ENCODE measurements around the gene UBE2L5.

- no peak for TF ChIP-seq POLR2AphosphoS5 (IDR thresholded peaks at IDR 0.05)
- TF ChIP-seq POLR2A (IDR thresholded peaks at IDR 0.05), result no peak
- TF ChIP-seq CTCF (IDR thresholded peaks at IDR 0.05), result no peak
- no peak for TF ChIP-seq EP300 (IDR thresholded peaks at IDR 0.05)
Measured at GRCh38 chr13:30392681-30393045, 29.6 kb upstream of the UBE2L5 start.
